ENCODE data around the gene AKR1C1. TPM values are rescaled to one million over a fixed set of nuclear protein-coding genes. Genes with fewer than 3 reads are reported as not detected.
"Not testable (repeated sequence)": the region's sequence is repeated elsewhere in the genome, so short reads cannot be mapped to it uniquely, and the experiment has no call there.

Gene AKR1C1
- total RNA-seq, 1 experiment from 2014 or later = 5.2 TPM

DNA sequence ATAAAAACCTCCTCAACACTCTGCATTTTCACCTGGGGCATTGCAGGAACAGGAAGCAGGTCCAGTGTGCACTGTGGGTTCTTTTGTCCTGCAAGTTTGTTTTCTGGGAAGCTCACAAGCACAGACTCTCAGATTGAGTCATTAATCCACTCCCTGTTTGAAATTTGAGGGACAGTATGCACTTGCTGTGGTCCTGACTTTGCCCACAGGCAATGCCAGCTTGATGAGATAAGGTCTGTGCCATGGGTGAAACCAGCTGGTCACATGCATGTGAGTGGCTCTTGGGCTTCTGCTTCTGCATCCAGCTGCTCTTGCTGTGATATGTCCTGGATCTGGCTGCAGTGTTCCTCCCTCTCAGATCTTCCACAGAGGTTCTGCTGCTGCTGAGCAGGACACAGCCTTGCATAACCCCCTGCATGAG, 62.3 kb downstream of the AKR1C1 start:
- not testable (repeated sequence) for DNase-seq, H3K4me3 ChIP-seq, H3K36me3 ChIP-seq, H3K27me3 ChIP-seq, H3K9me3 ChIP-seq

GRCh38 chr10:5030989-5031388, 67.8 kb downstream of the AKR1C1 start:
- H3K4me3 ChIP-seq = no peak overlapping the region
- DNase-seq = no peak
- peaks cover 15% of the 10 kb centered on the region; the same call in 1 of the 2 replicates for H3K9me3 ChIP-seq
- no peaks in the 10 kb centered on the region for H3K36me3 ChIP-seq
- no peaks in the 10 kb centered on the region for H3K27me3 ChIP-seq

DNA sequence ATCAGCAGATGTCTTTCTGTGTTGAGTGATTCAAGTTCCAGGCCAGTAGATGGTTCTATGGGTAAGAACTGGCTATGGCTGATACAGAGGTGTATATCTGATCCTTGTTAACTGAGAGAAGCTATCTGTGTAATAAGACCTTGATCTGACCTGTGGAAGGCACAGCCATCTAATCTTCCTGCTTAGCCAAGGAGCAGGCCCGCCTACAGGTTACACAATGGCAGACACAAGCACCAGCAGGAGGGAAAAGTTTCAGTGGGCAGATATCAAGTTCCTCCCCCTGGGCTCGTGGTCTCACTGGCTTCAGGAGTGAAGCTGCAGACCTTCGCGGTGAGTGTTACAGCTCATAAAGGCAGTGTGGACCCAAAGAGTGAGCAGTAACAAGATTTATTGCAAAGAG, 68.4 kb downstream of the AKR1C1 start:
- not testable (repeated sequence) for DNase-seq, H3K27me3 ChIP-seq, H3K36me3 ChIP-seq, H3K4me3 ChIP-seq
- H3K9me3 ChIP-seq = peaks cover 15% of the 10 kb centered on the region; the same call in 1 of the 2 replicates

DNA sequence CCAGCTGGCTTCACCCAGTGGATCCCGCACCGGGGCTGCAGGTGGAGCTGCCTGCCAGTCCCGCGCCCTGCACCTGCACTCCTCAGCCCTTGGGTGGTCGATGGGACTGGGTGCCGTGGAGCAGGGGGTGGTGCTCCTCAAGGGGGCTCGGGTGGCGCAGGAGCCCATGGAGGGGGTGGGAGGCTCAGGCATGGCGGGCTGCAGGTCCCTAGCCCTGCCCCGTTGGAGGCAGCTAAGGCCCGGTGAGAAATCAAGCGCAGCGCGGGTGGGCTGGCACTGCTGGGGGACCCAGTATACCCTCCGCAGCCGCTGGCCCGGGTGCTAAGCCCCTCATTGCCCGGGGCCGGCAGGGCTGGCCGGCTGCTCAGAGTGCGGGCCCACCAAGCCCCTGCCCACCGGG, 69.2 kb downstream of the AKR1C1 start:
- H3K9me3 ChIP-seq = peaks cover 15% of the 10 kb centered on the region; the same call in 1 of the 2 replicates
- not testable (repeated sequence) for H3K27me3 ChIP-seq, H3K4me3 ChIP-seq, H3K36me3 ChIP-seq, DNase-seq

Other genes starting within 250 kb of the AKR1C1 start
- 0.37 and 1.2 TPM in 2 replicates for gene AKR1E2, start 137.2 kb upstream of the AKR1C1 start, total RNA-seq (2014; rRNA removed; shearing (Covaris generic); ENCODE audit: low replicate concordance)
- 0.94 and 2.5 TPM in 2 replicates for gene AKR1C2, start 40.4 kb downstream of the AKR1C1 start, total RNA-seq (2014; rRNA removed; shearing (Covaris generic); ENCODE audit: low replicate concordance)
- 8.7 and 11.3 TPM in 2 replicates for gene AKR1C3, start 131.0 kb downstream of the AKR1C1 start, total RNA-seq (2014; rRNA removed; shearing (Covaris generic); ENCODE audit: low replicate concordance)
- not detected in 2 replicates for gene AKR1C8, start 221.7 kb downstream of the AKR1C1 start, total RNA-seq (2014; rRNA removed; shearing (Covaris generic); ENCODE audit: low replicate concordance)
- not detected in 2 replicates for gene AKR1C4, start 233.4 kb downstream of the AKR1C1 start, total RNA-seq (2014; rRNA removed; shearing (Covaris generic); ENCODE audit: low replicate concordance)